HG03196 (cell line): ENCODE data around the gene IRS2.

Experiments
- ATAC-seq: cut with Tn5 transposase; IDR thresholded peaks from one replicate; pipeline ENCODE4 v1.9.1; 2021; ENCODE audit not compliant: unreplicated experiment

Gene IRS2

DNA sequence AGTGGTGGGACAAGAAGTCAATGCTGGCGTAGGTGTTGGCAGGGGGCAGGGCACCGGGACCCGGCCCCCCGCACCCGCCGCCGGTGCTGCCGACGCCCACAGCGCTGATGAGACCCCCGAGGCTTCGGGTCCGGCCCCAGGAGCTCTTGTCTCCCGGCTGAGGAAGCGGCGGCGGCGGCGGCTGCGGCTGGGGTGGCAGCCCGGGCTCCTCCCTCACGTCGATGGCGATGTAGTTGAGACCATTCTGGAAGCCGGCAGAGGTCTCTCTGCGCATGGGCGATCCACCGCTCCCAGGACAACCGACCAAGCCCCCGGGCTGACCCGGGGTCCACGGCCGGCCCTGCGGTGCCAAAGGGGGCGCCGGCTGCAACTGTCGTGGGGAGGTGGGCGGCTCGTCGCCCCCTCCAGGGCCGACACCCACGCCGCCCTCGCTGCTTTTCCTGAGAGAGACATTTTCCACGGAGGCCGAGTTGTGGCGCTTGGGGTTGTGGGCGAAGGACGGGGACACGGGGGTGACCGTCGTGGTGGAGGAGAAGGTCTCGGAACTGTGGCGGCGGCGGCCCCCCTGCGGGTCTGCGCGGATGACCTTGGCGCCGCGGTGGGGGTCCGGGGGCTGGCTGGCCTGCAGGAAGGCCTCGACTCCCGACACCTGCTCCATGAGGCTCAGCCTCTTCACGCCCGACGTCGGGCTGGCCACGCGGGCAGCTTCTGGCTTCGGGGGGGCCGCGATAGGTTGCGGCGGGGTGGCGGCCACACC lies 4.1 kb downstream of the IRS2 start:
- no peak for ATAC-seq

DNA sequence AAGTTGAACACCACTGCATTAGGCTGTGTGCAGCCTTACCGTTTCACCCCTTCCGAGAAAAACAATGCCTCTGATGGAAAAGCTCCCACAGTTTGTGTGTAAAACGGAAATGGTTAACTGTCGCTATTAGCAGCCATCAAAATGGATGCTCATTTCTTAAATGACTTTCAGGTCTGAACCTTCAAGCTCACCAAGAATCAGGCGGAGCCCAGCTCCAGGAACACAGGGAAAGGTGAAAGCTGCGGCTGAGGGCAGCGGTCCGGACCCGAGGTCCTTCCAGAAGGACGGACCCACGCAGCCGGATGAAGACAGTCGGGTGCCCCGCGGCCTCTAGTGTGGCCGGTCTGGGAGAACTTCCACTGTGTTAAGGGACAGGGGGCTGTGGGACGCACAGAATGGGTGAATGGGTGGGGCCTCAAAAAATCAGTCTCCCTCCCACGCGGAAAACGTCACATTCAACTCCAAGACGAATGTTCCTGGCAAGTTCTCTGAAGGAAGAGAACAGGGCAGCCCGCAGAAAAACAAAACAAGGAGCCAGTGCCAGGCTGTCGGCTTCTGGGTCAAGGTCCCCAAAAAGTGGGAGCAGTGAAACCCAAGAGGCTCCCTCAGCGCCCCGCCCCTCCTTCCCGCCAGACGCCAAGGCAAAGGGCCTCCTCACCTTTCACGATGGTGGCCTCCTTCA lies 4.9 kb downstream of the IRS2 start:
- ATAC-seq: no peak

DNA sequence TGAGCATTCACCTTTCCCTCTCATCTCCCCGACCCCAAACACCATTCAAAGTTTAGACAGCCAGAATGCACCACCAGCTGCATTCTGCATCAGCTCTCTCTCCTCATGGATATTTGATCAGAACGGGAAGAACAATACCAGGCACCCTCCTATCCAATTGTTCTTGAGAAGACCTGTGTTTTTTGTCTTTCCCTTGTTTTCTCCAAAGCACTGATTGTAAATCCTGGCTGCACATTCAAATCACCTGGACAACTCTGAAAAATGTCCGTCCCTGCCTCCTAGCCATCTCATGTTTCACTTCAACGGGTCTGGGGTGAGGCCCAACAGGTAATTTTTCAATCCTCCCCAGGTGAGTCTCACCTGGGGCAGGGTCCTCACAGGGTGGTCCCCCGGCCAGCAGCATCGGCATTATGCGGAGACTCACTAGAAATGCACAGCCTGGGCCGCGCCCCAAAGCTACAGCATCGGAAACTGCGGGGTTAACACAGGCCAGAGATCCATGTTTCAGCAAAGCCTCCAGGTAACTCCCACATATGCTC lies 5.5 kb downstream of the IRS2 start:
- no peak for ATAC-seq

DNA sequence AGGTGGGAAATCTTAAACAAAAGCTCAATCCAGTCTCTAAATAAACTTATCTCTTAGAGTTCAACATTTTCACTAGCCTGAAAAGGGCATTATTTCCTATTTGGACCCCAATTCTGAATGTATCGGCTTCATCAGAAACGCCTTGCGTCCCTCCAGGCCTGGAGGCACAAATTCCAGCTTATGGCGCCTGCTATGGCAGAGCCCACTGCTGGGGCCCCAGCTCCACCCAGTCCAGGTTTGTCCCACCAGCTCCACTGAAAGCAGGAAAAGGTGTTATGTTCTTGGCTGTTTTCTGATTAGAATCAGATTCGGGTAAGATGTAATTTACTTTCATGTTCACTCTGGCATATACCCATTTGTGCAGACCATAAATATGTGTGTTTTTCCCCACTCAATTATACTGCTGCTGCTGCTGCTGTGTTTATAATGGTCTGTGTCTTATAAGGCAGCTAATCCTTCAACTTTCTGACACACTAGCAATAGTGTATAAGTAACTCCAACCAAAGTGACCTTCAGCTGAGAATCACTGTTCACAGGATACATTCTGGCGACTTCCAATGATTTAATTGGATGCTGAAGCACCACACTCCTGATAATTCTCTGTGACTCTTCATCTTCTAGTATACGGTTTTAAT lies 6.4 kb downstream of the IRS2 start:
- ATAC-seq: no peak

DNA sequence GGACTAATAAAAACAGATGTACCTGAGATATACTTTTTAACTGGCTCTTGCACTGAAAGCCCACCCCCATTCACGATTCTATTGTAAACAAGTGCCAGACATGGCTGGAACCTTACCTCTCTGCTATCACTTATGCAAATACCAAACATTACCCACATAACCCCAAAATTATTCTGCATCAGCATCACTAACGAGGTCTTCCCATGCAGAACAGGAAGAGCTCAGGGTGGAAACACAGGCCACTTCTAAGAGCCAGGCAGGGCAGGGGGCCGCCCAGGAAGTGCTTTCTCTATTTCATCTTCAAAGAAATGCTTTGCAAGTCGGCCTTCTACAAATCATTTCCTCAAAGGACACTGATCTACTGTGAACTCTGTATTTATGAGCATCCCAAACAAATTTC lies 7.3 kb downstream of the IRS2 start:
- ATAC-seq: no peak

DNA sequence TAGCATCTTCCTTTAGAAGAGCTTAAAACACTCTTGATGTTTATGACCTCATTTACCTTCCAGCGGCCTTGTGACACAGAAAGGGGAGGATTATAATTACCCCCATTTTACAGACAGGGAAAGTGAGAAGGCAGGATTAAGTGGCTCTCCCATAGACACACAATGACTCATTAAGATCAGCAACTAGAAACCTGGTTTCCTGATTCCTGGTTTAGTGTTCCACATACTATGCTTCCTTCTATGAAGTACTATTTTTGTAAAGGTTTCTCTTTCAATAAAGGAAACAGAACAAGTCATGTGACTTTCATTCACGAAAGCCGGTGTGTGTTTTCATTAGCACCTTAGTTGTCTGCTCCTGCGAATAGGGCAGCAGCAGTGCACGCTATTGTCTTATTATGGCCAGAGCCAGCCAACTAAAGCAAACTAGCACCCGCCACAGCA lies 8.3 kb downstream of the IRS2 start:
- ATAC-seq: no peak

DNA sequence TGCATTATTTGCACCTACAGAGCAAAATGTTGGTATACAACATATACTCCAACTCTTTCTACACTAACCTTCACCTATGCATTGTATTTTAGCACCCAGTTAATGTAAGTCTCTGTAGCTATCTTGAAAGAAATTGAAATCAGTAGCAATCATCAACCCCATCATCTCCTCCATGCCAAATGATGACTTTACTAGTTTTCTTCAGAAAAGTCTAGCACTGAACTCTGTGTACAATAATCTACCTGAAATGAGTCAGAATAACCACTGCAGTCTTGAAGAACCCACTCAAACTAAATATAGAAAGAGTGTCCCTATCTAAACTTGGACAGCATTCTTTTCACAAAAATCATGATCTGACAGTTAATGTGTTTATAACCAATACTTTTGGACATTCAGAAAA lies 9.8 kb downstream of the IRS2 start:
- no peak for ATAC-seq

DNA sequence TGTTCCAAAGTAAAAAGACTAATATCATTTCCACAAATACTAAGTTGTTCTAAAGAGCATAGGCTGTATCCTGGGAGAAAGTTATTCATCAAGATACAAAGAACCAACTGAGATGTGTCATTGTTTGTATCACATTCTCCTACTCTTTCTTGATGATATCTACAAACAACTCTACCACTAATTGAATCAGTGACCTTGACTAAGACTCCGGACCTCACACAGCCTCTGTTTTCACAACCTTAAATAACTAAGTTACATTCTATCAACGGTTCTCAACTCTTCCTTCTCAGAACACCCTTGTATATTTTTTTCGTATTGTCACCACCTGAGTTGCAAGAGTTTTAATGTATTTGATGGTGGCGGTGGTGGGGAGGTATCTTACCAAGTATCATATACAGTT lies 12.6 kb downstream of the IRS2 start:
- no peak for ATAC-seq

DNA sequence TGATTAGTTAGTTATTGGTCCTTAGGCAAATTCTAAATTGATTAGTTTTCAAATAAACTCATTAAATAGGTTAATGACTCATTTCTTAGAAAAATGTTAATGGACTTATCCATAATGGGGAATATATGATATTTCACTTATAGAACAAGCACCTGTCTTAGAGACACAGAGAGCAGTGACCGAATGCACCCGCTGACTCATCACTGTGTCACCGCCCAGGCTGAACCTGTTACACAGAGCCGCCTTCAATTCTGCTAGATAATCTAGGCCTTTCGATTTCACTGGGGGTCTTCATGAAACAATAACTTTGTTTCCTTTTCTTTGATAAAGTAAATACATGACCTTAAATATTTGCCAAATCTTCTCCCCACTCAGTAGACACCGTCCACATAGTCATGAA lies 13.1 kb downstream of the IRS2 start:
- ATAC-seq: no peak

DNA sequence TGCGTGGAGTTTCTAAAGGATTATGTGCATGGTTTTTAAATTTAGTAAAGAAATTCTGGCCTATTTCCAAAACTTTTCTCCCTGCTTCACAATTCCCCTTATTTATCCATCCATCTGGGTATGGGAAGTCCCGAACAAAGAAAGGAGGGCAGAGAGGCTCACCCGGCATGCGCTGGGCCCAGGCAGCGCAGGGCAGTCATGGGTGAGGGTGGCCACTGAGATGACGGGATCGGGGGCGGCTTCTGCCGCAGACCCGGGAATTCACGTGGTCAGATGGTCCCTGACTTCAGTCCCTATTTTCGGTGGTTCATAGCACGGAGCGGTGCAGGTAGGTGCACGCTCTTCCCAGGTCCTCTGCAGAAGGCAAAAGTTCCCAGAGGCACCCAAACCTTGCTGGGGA lies 14.5 kb downstream of the IRS2 start:
- no peak for ATAC-seq

DNA sequence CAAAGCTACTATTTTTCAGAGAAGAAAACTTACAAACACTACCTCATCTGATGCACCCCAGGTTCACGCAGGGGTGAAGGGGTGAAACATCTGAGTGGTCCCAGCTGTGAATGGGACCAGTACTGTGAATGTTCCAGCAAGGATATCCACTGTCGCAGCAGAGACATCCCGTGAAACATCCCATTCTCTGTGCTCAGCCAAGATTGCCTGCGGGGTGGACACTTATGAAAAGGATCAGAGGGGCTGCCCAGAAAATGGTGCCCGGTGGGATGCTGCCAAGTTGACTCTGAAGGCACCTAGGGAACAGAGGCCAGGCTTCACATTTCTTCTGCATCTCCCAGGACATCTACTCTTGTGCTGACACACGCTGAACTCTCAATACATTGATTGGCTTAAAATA lies 15.9 kb downstream of the IRS2 start:
- ATAC-seq: no peak

DNA sequence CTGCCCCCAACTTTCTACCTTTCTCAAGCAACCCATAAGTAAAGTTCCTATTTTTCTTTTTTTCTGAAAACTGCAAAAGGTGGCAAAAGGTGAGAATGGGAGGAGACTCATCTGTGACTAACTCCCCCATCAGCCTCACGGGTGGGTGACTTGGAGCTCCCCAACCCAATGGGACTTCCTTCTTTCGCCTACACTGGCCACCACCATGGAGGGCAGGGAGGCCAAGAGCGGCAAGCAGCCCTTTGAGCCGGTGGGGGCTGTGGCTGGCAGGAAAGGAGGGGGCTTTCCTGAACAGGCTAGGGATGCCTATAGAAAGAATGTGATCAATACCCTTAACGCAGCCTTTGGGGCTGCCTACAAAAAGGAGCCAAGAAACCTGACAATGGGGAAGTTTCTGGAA lies 16.5 kb downstream of the IRS2 start:
- ATAC-seq: no peak

DNA sequence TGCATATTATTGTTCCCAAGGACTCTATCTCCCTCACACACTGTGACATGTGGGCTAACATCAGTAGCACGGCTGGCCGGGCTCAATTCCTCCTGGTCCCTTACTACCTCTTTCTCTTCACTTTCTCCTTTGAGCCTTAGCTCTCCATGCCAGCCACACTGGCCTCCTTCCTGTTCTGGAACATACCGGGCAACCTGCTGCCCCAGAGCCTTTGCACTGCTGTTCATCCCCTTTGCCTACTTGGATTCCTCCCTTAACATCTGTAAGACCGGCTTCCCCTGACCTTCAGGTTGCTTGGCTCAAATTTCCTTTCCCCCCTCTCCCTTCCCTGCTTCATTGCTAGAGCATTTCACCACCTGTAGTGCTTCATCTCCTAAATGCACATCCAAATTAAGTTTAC lies 17.1 kb downstream of the IRS2 start:
- no peak for ATAC-seq

DNA sequence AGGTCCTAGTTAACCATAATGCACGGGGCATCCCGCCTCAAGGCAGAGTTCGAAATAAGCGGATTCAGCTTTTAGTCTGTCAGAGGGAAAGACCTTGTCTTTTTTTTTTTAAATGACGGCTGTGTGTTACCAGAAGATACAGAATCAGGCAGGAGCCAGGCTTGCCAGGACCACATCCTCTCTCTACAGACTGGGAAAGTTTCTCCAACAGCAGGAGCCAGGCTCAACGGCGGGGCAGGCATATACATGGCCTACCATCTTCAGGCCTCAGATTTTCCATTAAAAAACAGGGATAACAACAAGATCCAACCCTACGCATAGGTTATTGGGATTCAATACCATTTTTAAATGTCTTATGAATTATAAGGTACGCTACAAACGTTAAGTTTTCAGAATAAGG lies 17.8 kb downstream of the IRS2 start:
- ATAC-seq: no peak

DNA sequence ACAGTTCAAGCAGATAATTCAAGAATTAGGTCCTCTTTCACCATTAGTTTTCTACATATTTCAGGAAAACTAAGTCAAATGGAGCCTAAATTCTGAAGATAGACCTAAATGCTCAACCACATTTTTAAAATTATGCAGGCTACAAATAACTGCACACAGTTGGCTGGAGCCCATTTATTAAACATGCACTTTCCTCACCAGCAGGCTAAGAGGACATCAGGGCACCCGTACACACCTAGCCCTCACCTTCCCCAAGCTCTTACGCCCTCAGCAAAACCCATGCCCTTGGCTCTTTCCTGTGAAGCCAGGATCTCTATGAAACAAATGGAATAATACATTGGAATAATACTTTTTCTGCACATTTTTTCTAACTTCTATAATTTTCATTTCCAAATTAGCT lies 18.2 kb downstream of the IRS2 start:
- no peak for ATAC-seq

DNA sequence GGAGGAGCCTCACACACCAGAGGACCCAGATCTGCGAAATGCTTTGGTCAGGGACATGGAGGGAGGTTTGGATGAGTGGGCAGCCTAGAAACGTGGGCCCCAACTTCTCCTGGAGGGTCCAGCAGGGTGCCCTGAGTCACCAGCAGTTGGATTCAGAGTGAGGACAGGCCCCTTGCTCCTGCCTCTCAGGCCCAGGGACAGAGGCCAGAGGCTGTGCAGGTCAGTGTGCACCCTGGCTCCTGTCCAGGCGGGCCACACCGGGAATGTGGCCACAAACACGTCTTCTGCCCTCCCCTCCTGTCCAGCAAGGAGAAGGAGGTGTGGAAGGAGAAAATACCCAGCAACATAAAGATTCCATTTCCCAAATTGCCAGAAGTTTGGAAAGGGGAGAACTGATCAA lies 19.4 kb downstream of the IRS2 start:
- no peak for ATAC-seq

DNA sequence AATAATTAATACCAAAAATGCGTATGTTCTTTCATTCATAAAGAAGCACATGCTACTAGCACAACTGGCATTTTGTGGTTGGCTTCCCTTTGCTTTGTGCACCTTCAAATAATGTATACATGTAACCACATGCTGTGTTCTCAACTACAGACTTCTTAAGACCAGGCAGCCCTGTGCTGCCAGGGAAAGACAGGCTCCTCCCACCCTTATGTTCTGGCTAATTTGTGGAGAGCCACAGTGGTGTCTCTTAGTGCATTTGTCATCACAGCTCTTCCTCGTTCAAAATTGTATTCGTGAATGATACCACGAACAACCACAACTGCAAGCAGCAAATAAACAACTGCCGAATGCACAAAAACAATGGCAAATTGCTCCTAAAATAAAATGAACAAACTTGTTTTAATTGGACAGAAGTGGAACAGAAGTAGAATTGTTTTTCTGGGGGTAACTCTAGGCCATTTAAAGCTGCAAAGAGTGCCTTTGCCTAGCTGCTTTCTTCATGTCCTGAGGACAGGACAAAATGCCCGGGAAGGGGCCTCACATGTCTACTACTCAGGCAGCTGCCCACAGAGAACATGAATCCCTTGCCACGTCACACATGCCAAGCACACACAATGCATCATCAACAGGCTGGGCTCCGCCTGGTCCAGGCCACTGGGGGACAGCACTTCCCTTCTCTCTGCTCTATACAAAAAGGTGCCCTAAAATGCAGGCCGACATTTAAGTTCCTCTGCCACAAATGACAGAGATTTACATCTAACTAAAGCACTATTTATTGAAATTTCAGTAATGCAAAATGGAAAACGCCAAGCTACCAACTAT lies 21.7 kb downstream of the IRS2 start:
- ATAC-seq: no peak

DNA sequence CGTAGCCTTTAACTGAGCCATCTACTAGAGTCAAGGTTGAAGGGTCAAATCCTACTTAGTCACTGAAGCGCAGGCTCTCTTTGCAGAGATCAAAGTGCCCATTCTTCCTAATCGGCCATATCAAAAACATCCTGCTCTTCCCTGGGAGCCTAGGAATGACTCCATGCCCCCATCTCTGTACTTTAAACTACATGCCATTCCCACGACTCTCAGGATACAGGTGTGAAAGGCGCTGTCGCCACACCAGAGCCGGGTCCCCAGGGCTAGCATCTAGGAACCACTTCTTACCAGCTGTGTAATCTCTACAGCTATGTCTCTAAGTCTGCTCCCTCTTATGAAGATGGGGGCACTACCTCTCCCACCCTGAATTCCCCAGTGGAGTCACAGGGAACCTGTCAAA lies 22.3 kb downstream of the IRS2 start:
- no peak for ATAC-seq

DNA sequence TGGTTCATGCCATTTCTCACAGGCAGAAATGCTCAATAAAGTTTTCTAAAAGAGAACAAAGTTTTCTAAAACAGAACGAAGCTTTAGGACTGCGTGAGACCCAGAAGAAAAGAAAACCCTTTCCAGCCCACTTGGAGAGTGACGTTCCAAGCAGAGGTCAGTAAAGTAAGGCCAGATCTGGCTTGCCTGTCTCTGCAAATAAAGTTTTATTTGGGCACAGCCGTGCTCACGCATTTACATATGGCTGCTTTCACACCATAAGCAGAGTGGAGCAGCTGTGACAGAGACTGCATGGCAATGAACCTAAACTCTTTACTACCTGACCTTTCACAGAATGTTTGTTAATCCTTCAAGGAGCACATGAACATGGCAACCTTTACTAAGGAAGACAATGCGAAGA lies 23.6 kb downstream of the IRS2 start:
- ATAC-seq: no peak

DNA sequence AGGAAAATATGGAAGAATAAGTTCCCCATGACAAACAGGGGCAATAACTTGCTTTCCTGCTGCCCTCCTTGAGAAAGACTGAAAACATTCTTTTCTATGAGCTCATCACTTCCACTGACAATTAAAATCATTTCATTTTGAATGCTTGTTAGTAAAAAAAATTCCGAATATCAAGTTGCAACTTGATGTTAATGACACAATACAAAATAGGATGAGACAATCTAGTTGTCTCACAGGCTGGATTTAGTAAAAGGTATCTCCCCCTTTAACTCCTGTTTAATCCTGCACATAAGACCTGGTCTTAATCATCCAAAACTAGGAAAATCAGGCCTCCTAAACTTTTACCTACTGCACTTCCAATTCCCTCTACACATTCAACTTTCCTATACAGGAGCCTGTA lies 24.7 kb downstream of the IRS2 start:
- no peak for ATAC-seq

DNA sequence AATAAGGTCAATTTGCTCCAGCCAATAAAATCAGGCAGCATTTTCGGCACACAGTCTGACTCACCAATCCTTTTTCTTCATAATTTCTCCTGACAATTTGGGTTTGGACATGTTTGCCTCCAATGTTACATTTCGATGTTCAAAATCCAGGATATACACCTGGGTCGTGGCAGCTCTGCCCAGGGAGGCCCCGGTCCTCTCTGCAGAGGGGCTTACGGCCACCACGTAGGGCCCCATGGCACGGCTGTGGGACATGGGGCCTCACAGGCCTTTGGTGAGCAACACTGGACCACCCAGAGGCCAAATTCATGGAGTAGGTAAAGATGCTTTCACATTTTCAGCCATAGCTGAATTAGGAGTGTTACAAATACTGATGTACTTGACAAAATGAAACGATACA lies 25.4 kb downstream of the IRS2 start:
- no peak for ATAC-seq
